ENCODE results near the gene MICU2.

DNA sequence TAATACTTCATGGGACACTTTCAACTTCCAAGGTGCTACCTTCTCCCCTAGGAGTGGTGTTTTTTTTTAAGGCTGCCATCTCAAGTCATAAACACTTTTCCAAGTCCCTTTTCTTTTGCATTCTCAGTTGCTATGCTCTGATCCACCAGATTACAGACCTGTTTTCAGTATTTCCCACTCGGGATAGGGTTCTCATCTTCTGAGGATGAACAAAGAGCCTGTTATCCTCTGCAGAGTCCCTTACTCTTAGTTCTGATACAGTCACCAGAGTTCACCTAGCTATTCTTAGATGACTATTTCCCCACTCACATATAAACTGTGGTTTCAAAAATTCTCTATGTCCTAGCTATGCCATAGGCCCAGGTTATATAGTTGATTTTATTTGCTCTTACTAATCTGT, 160.8 kb downstream of the MICU2 start:
- TF ChIP-seq ZNF274 (IDR thresholded peaks at IDR 0.05; ENCODE audit: low read depth, low read length) (no peak), YY1 (IDR thresholded peaks at IDR 0.05; ENCODE audit: insufficient read depth, insufficient read length) (no peak), SUZ12 (IDR thresholded peaks at IDR 0.05; ENCODE audit: extremely low read depth, insufficient read depth, insufficient read length) (no peak)

Data from NT2/D1 (cell line).